AG04449 (cell line): Measurements from ENCODE around the gene OGDH.

ENCODE experiments used
- CTCF ChIA-PET: fragments of 350-600 bp; formaldehyde crosslinking; extraction: SDS; loops from one replicate; lab custom pipeline; 2021; ENCODE audit warnings: antibody characterized with exemption; lab: Yijun Ruan, JAX
- POLR2A ChIA-PET: fragments of 400-600, 350-600 bp; formaldehyde crosslinking; extraction: SDS; loops from one replicate; lab custom pipeline; 2020; ENCODE audit warnings: antibody characterized with exemption, inconsistent platforms; lab: Yijun Ruan, JAX
- DNase-seq: peaks from one replicate; pipeline ENCODE4 v3.0.0-alpha.2; 2010; ENCODE audit warnings: low read depth, low spot score
- H3K4me3 ChIP-seq: 2 replicates; pipeline ENCODE4 v1.5.1; 2011; ENCODE audit warnings: low read depth, mild to moderate bottlenecking, control low read depth, low read length
- TF ChIP-seq, protein P1 (sequence below): IDR thresholded peaks from one replicate; pipeline ENCODE4 v1.5.1; 2011; ENCODE audit warnings: mild to moderate bottlenecking, moderate library complexity, low read length, control low read depth, inconsistent platforms; ENCODE audit not compliant: insufficient read depth; ENCODE audit errors: missing control alignments

OGDH gene

GRCh38 chr7:44665531-44666213, 59.2 kb downstream of the OGDH start:
- no peak overlapping the region for H3K4me3 ChIP-seq
- TF ChIP-seq, protein P1, sequence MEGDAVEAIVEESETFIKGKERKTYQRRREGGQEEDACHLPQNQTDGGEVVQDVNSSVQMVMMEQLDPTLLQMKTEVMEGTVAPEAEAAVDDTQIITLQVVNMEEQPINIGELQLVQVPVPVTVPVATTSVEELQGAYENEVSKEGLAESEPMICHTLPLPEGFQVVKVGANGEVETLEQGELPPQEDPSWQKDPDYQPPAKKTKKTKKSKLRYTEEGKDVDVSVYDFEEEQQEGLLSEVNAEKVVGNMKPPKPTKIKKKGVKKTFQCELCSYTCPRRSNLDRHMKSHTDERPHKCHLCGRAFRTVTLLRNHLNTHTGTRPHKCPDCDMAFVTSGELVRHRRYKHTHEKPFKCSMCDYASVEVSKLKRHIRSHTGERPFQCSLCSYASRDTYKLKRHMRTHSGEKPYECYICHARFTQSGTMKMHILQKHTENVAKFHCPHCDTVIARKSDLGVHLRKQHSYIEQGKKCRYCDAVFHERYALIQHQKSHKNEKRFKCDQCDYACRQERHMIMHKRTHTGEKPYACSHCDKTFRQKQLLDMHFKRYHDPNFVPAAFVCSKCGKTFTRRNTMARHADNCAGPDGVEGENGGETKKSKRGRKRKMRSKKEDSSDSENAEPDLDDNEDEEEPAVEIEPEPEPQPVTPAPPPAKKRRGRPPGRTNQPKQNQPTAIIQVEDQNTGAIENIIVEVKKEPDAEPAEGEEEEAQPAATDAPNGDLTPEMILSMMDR: no peak
- CTCF ChIA-PET: no interaction called here
- POLR2A ChIA-PET: no interaction called here
- peak; percentile 79 for DNase-seq

DNA sequence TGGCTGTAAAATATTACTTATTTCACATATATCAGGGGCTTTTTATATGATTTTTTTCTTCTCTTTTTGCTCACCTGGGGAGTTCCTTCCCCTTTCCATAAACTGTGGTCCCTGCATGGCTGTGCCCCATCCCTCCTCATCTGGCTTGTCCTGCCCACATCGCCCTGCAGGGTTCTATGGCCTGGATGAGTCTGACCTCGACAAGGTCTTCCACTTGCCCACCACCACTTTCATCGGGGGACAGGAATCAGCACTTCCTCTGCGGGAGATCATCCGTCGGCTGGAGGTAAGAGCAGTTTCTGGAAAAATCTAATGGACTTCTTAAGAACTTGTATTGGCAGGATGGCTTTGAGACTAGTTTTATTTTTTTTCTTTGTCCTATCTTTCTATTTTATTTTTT, 60.1 kb downstream of the OGDH start:
- TF ChIP-seq, protein P1: no peak
- ChIA-PET POLR2A (no interaction called here), CTCF (no interaction called here)
- DNase-seq: no peak
- no peak overlapping the region for H3K4me3 ChIP-seq

- TF ChIP-seq, protein P1: no peak
- CTCF ChIA-PET: no interaction called here
- POLR2A ChIA-PET: interaction anchor here (0.5 kb wide), 1 partner anchor 16 kb away, joined by 3 read pairs; no protein-coding TSS in a partner anchor
- no peak for DNase-seq
- no peak overlapping the region for H3K4me3 ChIP-seq
Observed at GRCh38 chr7:44667190-44667589, 60.8 kb downstream of the OGDH start.

DNA sequence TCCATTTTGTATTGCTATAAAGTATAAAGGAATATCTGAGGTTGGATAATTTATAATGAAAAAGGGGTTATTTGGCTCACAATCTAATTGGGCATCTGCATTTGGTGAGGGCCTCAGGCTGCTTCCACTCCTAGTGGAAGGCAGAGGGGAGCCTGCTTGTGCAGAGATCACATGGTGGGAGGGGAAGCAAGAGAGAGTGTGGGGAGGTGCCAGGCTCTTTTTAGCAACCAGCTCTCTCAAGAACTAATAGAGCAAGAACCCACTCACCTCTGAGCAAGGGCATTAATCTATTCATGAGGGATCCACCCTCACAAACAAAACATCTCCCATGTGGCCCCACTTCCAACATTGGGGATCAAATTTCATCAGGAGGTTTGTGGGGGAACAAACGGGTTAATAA, 64.6 kb downstream of the OGDH start:
- H3K4me3 ChIP-seq: no peak overlapping the region
- CTCF ChIA-PET: no interaction called here
- POLR2A ChIA-PET: no interaction called here
- no peak for DNase-seq
- TF ChIP-seq, protein P1: no peak

- no peak overlapping the region for H3K4me3 ChIP-seq
- no peak for DNase-seq
- CTCF ChIA-PET: no interaction called here
- POLR2A ChIA-PET: no interaction called here
- TF ChIP-seq, protein P1: no peak
Observed at GRCh38 chr7:44673324-44673723, 66.9 kb downstream of the OGDH start.

- TF ChIP-seq, protein P1: no peak
- H3K4me3 ChIP-seq: no peak overlapping the region
- no peak for DNase-seq
- ChIA-PET CTCF (no interaction called here), POLR2A (interaction anchor here (0.6 kb wide), 1 partner anchor 23 kb away, joined by 3 read pairs; no protein-coding TSS in a partner anchor)
Observed at GRCh38 chr7:44673771-44674170, 67.3 kb downstream of the OGDH start.
